OCI-LY7 (cell line): ENCODE measurements around the gene ANGPTL7. TPM values are rescaled to one million over a fixed set of nuclear protein-coding genes. Genes with fewer than 3 reads are reported as not detected.

ENCODE experiments used
- BruUV-seq: library from RNA; stranded (reverse); fragments of 400-500 nt; replicated peaks from 2 replicates; lab custom pipeline; 2021; lab: Mats Ljungman, UMichigan
- CTCF ChIA-PET: fragments of 300-600 bp; sonication (Branson Sonifier 250); formaldehyde crosslinking; loops from one replicate; lab custom pipeline; 2022; ENCODE audit warnings: antibody characterized with exemption; ENCODE audit not compliant: unreplicated experiment; lab: Charles Lee
- POLR2A ChIA-PET: fragments of 300-600 bp; sonication (Branson Sonifier 250); formaldehyde crosslinking; loops from one replicate; lab custom pipeline; 2022; ENCODE audit warnings: antibody characterized with exemption; lab: Charles Lee
- DNase-seq: peaks from one replicate; pipeline ENCODE4 v3.0.0-alpha.2; 2015; ENCODE audit warnings: low spot score
- H2AFZ ChIP-seq: fragments of 200-600 bp; sonication (generic), shearing (Covaris generic); 2 replicates; pipeline ENCODE4 v1.6.1; 2014; ENCODE audit warnings: mild to moderate bottlenecking, antibody characterized with exemption, low read length, moderate library complexity
- H3K27ac ChIP-seq: fragments of 200-600 bp; sonication (generic); 2 replicates; pipeline ENCODE4 v1.5.1; 2014; ENCODE audit warnings: mixed run types, low read depth, mild to moderate bottlenecking, moderate library complexity, low read length, inconsistent platforms; ENCODE audit not compliant: poor library complexity, severe bottlenecking
- H3K36me3 ChIP-seq: fragments of 200-600 bp; sonication (generic); 2 replicates; pipeline ENCODE4 v1.6.1; 2014; ENCODE audit warnings: mild to moderate bottlenecking, antibody characterized with exemption, low read length, moderate library complexity, mixed read lengths; ENCODE audit not compliant: insufficient read depth
- H3K4me1 ChIP-seq: fragments of 200-600 bp; sonication (generic); 2 replicates; pipeline ENCODE4 v1.5.1; 2014; ENCODE audit warnings: mild to moderate bottlenecking, low read length; ENCODE audit not compliant: insufficient read depth, poor library complexity, severe bottlenecking
- H3K4me2 ChIP-seq: fragments of 200-600 bp; sonication (generic); 2 replicates; pipeline ENCODE4 v1.6.1; 2014; ENCODE audit warnings: mild to moderate bottlenecking, low read length
- H3K4me3 ChIP-seq: fragments of 200-600 bp; sonication (generic); 2 replicates; pipeline ENCODE4 v1.5.1; 2014; ENCODE audit warnings: mild to moderate bottlenecking, low read depth, low read length; ENCODE audit not compliant: poor library complexity, severe bottlenecking
- H3K79me2 ChIP-seq: fragments of 200-600 bp; sonication (generic); 2 replicates; pipeline ENCODE4 v1.6.1; 2016; ENCODE audit warnings: low read depth, mild to moderate bottlenecking, low read length, moderate library complexity, mixed read lengths; ENCODE audit not compliant: insufficient read depth
- H3K9me2 ChIP-seq: fragments of 200-600 bp; sonication (generic); 2 replicates; pipeline ENCODE4 v1.6.1; 2016; ENCODE audit warnings: mild to moderate bottlenecking, low read length, mixed read lengths; ENCODE audit not compliant: insufficient read depth
- H3K9me3 ChIP-seq: fragments of 200-600 bp; sonication (generic); 2 replicates; pipeline ENCODE4 v1.6.1; 2014; ENCODE audit warnings: mild to moderate bottlenecking, mixed run types, low read length, mixed read lengths
- H4K20me1 ChIP-seq: fragments of 200-600 bp; sonication (generic); 2 replicates; pipeline ENCODE4 v1.6.1; 2014; ENCODE audit warnings: mild to moderate bottlenecking, antibody characterized with exemption, low read length, moderate library complexity, mixed read lengths; ENCODE audit not compliant: insufficient read depth
- CTCF ChIP-seq: fragments of 200-600 bp; sonication (generic); conservative IDR thresholded peaks from 2 replicates; pipeline ENCODE4 v1.5.1; 2014; ENCODE audit warnings: mild to moderate bottlenecking, antibody characterized with exemption, low read length, moderate library complexity, mixed read lengths
- EZH2phosphoT487 ChIP-seq: fragments of 200-600 bp; sonication (generic); IDR thresholded peaks from 2 replicates; pipeline ENCODE4 v1.6.1; 2018; ENCODE audit warnings: low read depth, borderline replicate concordance, mild to moderate bottlenecking, mixed run types, antibody characterized with exemption, low read length, moderate library complexity, mixed read lengths
- intact Hi-C: fragments of 100-400 bp; cut with micrococcal nuclease; formaldehyde crosslinking; loops from one replicate; pipeline ENCODE4 v1.10.0; 2022; ENCODE audit not compliant: unreplicated experiment
- total RNA-seq, 2 experiments: library from RNA; depleted of rRNA in 1 of 2; stranded (reverse); fragments of >200 nt in 1 of 2; shearing (Covaris generic) in 1 of 2; gene quantifications; 2 replicates each; pipeline ENCODE4 v1.2.3, GENCODE V29; 2014 to 2022

Gene ANGPTL7
- total RNA-seq, 2 experiments from 2014 or later, result not detected

DNA sequence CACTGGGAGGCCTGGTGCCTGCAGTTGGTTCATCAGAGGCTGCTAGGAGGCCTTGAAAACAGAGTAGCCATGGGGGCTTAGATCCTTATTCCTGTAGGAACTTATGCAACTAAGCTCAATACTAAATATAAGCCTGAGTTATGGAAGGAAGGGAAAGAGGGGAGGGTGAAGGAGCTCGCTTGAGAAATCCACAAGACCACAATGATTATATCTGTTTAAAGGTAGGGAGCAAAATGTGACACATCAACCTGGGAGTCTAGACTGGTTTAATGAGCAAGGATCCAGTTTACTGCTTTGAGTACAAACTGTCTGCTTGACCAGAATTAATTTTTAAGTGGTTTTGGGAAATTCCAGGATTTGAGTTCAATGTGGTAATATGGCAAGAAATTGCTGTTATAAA is 20.4 kb upstream of the ANGPTL7 start:
- H3K79me2 ChIP-seq, result no peaks in the 10 kb centered on the region
- ChIA-PET POLR2A (interaction anchor here (0.6 kb wide), 1 partner anchor 13 kb away, joined by 3 read pairs; no protein-coding TSS in a partner anchor), CTCF (no interaction called here)
- H3K4me3 ChIP-seq, result no peak overlapping the region
- H3K9me3 ChIP-seq, result no peaks in the 10 kb centered on the region
- H3K4me1 ChIP-seq, result no peaks in the 10 kb centered on the region
- DNase-seq, result no peak
- no peak overlapping the region for H3K27ac ChIP-seq
- intact Hi-C loops, result no loop called here
- TF ChIP-seq EZH2phosphoT487, result no peak
- TF ChIP-seq CTCF, result no peak
- no peak overlapping the region for H3K4me2 ChIP-seq
- H3K9me2 ChIP-seq, result no peaks in the 10 kb centered on the region
- peaks cover 12% of the 10 kb centered on the region for H3K36me3 ChIP-seq
- BruUV-seq, result no TSS peak
- no peaks in the 10 kb centered on the region for H4K20me1 ChIP-seq
- no peak overlapping the region for H2AFZ ChIP-seq

DNA sequence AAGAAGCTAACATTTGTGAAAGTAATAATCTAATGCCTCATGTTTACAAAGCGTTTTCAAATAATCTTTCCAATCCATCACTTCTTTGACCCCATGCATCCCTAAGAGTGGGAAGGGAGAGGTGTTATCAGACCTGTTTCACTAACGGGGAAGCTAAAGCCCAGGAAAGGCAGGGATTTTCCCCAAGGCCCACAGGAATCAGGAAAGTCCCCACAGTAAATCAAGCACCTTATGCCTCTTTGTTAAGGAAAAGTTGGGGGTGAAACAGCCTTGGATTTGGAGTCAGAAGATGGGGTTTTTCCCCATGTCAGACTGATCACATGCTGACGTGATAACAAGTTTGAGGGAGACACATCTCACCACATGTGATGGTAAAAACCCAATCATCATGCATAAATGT is 20.0 kb upstream of the ANGPTL7 start:
- BruUV-seq, result no TSS peak
- Histone ChIP-seq H3K4me3 (no peak overlapping the region), H3K36me3 (peaks cover 12% of the 10 kb centered on the region), H3K27ac (no peak overlapping the region), H3K9me2 (no peaks in the 10 kb centered on the region), H3K79me2 (no peaks in the 10 kb centered on the region), H3K4me2 (no peak overlapping the region), H4K20me1 (no peaks in the 10 kb centered on the region), H2AFZ (no peak overlapping the region), H3K9me3 (no peaks in the 10 kb centered on the region), H3K4me1 (no peaks in the 10 kb centered on the region)
- ChIA-PET POLR2A (no interaction called here), CTCF (no interaction called here)
- no peak for DNase-seq
- no peak for TF ChIP-seq EZH2phosphoT487
- no peak for TF ChIP-seq CTCF
- intact Hi-C loops, result no loop called here

DNA sequence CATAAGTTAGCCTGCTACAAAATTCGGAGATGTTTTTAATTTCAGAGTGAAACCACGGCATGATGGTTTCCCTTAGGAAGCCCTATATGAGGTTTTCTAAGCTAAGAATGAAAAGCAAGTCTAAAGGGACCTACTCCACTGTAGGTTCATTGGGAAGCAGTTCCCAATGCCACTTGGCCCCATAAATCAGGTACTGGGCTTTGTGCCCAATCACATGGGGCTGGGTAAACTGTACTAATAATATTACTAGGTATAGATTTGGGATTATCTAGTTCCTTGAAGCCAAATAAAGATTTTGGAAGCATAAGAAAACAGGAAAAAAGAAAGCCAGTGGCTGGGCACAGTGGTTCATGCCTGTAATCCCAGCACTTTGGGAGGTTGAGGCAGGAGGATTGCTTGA is 19.1 kb upstream of the ANGPTL7 start:
- Histone ChIP-seq H3K27ac (no peak overlapping the region), H3K4me3 (no peak overlapping the region), H3K9me2 (no peaks in the 10 kb centered on the region), H4K20me1 (no peaks in the 10 kb centered on the region), H3K9me3 (no peaks in the 10 kb centered on the region), H3K4me1 (no peaks in the 10 kb centered on the region), H3K36me3 (peaks cover 12% of the 10 kb centered on the region), H2AFZ (no peak overlapping the region), H3K79me2 (no peaks in the 10 kb centered on the region), H3K4me2 (no peak overlapping the region)
- POLR2A ChIA-PET, result no interaction called here
- no peak for DNase-seq
- no TSS peak for BruUV-seq
- TF ChIP-seq CTCF (no peak), EZH2phosphoT487 (no peak)
- CTCF ChIA-PET, result no interaction called here
- intact Hi-C loops, result no loop called here
